Ovary (tissue), 3 donors: ENCODE results near the gene FBP2.

ENCODE experiments used
- POLR2A ChIP-seq: fragments of 450-650 bp; IDR thresholded peaks from one replicate; pipeline ENCODE4 v1.6.1; 2017; ENCODE audit warnings: antibody characterized with exemption, mild to moderate bottlenecking, moderate library complexity
- TF ChIP-seq, protein P1 (sequence below), 3 donors: fragments of 450-650 bp in 2 of 3; fragments of 200-600 bp in 1 of 3; IDR thresholded peaks; one replicate each; pipeline versions ENCODE4 v1.5.1 to v1.8.0; 2016 to 2022; ENCODE audit warnings: antibody characterized with exemption in 3 of 3, mild to moderate bottlenecking in 1 of 3
- donor health status: DM: no; HTN: no; CAD: no.

- TF ChIP-seq POLR2A, result no peak
- TF ChIP-seq, protein P1, sequence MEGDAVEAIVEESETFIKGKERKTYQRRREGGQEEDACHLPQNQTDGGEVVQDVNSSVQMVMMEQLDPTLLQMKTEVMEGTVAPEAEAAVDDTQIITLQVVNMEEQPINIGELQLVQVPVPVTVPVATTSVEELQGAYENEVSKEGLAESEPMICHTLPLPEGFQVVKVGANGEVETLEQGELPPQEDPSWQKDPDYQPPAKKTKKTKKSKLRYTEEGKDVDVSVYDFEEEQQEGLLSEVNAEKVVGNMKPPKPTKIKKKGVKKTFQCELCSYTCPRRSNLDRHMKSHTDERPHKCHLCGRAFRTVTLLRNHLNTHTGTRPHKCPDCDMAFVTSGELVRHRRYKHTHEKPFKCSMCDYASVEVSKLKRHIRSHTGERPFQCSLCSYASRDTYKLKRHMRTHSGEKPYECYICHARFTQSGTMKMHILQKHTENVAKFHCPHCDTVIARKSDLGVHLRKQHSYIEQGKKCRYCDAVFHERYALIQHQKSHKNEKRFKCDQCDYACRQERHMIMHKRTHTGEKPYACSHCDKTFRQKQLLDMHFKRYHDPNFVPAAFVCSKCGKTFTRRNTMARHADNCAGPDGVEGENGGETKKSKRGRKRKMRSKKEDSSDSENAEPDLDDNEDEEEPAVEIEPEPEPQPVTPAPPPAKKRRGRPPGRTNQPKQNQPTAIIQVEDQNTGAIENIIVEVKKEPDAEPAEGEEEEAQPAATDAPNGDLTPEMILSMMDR (IDR thresholded peaks at IDR 0.05), result no peak
These were observed 36.2 kb downstream of the FBP2 start for GRCh38 chr9:94557376-94557775.
